HK-2 (cell line): ENCODE measurements around the gene SKIC8.

ENCODE experiments used
- DNase-seq: peaks from one replicate; pipeline ENCODE4 v3.0.0-alpha.2; 2018; ENCODE audit not compliant: unreplicated experiment

The SKIC8 gene

DNA sequence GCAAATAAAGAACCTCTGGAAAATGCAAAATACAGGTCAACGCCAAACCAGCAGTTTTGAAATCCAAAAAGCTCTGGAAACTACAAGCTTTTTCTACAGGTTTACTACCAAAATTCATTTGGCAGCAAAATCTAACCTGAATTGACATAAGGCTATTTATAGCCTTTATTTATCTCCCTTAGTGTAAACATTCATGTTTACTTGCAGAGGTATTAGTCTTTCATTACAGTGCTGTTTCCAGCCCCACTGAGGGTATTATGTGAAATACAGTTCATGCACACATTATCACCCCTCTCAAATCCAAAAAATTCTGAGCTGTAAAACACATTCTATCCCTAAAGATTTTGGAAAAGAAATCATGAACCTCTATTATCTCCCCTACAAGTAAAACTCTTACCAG is 7.2 kb downstream of the SKIC8 start:
- no peak for DNase-seq

DNA sequence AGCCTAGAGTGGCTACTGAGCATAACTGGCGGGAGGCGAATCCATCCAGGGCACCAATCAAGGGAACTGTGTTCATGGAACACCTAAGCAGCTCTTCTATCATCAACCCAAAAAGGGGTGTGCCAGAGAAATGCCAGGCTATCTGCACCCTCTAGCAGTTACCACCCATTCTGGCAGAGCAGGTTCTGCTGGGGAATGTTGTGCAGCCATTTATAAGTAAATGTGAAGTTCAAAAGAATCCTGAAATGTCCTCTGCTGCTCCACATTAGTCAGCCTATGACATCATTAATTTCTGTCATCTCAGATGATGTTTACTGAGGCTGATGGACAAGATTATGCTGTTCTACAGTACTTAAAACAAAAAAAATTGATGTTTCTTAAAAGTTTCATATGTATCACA is 7.7 kb downstream of the SKIC8 start:
- no peak for DNase-seq

DNA sequence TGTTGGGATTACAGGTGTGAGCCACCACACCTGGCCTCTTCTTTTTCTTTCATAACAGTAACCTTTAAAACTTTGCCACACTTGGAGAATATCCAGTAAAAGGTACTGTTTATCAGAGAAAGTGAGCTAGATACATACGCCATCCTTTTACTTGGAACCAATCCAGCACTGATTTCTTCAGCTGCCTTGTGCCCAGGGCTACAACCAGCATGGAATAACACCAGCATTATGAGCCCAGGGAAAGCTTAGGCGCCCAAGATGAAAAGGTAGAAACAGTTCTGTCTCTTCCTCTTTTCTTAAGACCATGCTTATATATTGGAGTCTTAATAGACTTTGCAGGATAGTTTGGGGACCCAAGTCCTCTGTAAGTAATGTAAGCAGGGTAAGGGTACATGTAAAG is 8.4 kb downstream of the SKIC8 start:
- DNase-seq: no peak

GRCh38 chr15:78290222-78290621 is 9.2 kb downstream of the SKIC8 start:
- no peak for DNase-seq

DNA sequence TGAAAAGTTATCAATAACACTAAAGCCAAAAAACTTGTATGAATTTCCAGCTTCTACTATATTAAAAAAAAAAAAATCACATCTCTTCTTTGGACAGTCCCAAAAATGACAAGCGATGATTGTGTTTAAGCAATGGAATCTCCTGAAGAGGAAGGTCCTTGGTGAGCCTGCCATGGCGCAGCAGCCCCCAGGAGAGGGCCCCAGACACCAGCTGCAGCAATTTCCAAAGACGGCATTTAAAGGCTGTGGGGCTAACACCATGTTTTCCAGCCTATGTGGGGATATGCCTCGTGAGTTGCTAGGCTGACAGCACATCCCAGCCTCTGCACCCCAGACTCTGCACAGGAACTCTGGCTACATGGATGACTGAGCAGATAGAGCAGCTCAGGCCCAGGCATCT is 14.7 kb downstream of the SKIC8 start:
- DNase-seq: no peak

- DNase-seq: no peak
These were observed 17.1 kb downstream of the SKIC8 start for GRCh38 chr15:78282324-78282723.

DNA sequence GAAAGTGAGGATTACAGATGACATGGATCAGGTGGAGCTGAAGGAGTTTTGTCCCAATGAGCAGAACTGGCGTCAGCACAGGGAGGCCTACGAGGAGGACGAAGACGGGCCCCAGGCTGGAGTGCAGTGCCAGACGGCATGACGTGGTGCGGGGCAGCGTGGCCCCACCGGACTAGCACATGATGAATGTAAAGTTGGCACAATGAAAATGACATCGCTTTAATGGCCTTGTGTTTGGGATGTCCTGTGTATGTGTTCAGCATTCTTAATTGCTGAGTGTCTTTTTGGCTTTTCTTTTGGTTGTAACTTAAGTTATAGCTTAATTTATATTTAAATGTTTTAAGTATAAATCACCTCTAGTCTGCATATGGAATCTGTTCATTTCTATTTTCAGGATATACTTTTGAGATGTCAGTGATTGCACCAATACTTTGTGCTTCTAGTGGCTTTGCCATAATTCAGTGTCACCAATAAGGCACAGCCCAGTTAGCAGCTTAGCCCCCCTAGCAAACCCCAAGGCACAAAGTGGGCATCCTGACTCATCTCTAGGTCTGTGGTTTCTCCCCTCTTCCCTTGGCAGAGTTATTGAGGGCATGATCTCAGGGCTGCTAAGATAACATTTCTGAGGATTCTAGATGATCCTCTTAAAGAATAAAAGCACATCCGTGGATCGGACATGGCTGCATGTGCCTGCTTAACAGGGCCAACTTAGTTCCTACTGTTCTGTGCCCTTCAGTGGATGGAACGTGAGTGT is 18.9 kb downstream of the SKIC8 start:
- no peak for DNase-seq

DNA sequence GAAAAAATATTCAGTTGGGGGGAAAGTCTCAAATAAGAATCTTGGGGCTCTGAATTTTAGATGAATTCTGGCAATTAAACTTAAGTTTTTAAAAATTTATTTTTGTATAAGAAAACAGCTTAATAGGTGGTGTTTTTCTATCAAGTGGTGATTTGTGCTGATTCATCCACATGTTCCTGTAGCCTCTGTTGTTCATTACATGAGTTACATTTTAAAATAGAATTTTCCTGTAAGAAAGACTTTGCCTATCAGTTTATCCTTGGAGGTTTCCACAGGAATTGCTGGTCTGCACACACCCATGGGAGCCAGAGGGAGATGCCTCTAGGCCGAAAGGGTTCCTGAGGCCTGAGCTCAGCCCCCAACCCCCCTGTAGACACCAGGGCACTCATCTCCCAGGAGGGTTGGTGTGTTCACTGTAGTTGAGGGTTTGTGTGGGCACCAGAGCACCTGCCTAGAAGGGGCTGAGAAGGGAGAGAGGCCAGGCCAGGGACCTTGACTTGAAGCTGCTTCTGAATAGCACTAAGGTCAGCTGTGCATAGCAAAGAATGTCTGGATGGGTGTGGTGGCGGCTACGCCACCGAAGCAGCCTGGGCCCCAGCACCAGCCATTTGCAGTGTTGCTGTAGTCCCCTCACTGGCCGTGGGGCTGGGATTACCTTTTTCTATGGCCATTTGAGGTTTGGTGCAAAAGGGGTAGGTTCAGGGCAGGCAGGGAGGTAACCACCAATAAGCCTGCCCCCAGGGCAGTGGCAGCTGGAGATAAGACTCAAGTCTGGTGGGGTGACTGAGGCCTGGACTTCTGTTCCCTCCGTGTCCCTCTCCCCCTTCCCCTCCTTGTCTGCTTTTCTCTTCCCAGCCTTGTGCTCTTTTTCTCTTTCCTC is 23.1 kb downstream of the SKIC8 start:
- no peak for DNase-seq

GRCh38 chr15:78274994-78275393 is 24.4 kb downstream of the SKIC8 start:
- DNase-seq: no peak

DNA sequence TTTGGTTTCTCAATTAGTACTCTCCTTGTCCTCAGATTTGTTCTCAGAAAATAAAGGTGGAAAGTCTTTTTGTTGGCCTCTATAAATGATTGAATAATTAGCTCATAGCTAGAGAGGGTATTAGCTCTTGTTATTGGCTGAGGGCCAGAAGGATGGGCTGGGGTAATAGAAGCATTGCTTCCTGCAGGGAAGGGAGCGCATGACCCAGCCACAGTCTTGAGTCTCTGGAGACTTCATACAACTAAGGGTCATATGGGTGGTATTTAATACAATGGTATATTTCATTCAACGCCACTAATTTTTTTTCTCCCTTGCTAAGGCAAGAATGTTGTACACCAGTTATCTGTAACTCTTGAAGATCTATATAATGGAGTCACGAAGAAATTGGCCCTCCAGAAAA is 26.6 kb downstream of the SKIC8 start:
- no peak for DNase-seq

DNA sequence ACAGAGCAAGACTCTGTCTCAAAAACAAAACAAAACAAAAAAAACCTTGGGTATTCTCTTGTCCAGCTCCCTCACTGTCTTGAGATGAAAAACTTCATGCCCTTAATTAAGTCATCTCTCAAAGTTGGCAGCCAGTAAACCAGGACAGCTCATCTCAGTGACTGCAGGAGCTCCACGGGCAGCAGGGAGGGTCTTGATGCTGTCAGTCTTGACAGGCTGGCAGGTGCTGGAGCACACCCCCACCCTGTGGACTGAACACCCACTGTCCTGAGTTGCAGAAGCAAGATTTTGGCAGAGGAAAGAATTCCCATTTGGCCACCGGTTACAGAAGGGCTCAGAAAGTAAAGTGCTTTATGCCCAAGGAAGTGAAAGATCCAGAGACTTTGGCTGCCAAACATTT is 27.1 kb downstream of the SKIC8 start:
- DNase-seq: no peak

DNA sequence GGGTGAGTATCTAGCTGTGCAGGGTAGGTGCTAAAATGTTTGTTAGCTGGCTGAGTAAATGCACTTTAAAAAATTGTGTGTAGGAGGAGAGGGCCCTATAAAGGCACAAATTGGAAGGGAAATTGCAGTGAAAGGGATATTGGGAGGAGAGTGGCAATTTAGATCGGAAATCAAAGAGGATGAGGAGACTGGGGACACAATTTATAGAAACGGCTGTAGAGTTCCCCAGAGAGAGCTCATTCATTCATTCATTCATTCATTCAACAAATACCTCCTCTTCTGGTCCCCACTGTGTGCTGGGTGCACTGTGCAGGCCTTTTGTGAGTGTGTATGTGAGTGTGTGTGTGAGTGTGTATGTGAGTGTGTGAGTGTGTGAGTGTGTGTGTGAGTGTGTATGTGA is 32.6 kb downstream of the SKIC8 start:
- no peak for DNase-seq

DNA sequence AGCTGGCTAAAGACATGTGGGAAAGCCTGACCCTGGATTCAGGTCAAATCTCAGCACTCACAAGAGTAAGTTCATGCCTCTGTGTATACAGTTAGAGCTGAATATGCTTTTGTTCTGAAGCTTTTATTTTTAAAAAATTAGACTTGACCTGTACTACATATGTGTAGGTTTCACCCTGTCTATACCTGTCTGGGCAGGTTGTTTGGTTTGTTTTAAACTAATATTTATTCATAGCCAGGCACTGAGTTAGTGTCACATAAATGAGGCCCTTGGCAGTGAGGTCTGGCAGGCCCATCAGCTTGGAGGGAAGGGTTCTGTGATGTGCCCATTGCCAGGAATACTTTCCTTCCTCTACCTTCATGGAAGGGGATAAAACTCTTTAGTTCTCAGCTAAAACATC is 33.2 kb downstream of the SKIC8 start:
- DNase-seq: no peak

DNA sequence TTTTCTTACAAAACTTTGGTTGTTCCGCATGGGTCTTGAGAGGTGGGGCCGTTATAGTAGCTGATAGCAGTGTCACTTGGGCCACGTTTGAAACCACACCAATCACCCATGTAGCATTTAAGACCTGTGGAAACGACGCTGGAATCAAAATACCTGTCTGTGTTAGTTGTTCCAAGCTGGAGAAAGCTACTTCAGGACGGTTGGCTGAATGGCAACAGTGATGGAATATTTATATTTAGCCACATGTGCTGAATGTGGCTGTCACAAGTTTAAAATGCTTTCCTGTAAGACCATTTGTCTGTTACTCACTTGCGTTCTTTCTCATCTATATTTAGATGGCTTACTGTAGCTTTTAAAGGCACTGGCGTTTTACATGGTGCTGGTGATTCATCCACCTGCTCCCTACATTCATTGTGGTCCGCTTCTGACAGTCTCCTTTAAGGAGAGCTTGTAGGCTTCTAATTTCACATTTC is 33.6 kb downstream of the SKIC8 start:
- DNase-seq: no peak

DNA sequence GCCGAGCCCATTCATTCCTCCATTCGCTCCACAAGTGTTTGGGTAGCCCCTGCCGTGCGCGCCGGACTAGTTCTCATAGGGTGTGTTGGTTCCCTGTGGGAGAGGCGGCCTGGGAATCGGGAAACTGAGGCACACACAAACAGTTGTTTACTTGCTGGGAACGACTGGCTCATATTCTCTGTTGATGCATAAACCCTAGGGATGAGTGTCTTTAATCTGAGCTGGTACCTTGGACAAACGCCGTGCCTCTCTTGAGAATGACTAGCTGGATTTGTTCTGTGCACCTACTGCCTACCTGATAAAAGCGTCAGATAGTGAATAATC is 34.3 kb downstream of the SKIC8 start:
- no peak for DNase-seq

GRCh38 chr15:78264304-78265136 is 34.9 kb downstream of the SKIC8 start, which contains the start of gene DNAJA4:
DNAJA4 (plus strand) TSS chr15:78264562; CDS start chr15:78264764, 202 bp downstream.
- no peak for DNase-seq

- no peak for DNase-seq
These were observed 35.5 kb downstream of the SKIC8 start for GRCh38 chr15:78263907-78264303.

GRCh38 chr15:78263351-78263781 is 36.0 kb downstream of the SKIC8 start:
- no peak for DNase-seq

- DNase-seq: no peak
These were observed 38.3 kb downstream of the SKIC8 start for GRCh38 chr15:78261062-78261461.

DNA sequence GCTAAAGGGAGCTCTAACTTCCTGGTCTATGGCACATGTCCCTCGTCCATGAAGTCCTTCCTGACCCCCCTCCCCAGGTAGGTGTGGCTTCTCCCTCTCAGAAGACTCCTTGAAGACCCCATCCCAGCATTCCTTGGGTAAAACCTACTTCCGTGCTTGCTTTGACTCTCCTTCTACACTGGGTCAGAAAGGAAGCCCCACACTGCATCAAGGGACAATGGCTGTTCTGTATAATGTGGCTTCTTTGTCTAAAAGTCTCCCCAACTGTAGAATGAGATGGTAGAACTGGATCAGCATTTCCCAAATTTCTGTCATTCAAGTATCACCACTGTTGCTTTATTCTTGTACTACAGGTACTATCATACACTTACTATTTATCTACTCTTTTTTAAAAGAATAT is 38.9 kb downstream of the SKIC8 start:
- DNase-seq: no peak

GRCh38 chr15:78259232-78259631 is 40.2 kb downstream of the SKIC8 start:
- DNase-seq: no peak

DNA sequence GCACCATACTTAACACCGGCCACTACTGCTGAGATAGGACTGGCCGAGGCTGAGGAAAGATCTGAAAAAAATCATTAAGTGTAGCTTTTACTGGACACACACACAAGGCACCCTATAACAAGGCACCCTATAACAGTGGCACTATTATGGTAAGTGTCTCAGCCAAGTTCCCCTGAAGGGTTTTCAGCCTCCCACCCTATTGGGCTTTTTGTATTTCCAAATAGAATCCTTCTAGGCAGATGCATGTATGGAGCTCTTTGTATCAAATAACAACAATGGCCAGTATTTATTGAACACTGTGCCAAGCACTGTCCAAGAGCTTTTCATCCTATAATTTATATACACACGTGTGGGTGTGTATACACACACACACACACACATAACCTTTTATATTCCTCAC is 41.7 kb downstream of the SKIC8 start:
- DNase-seq: no peak
